Measurements from ENCODE around the gene GNAO1.

DNA sequence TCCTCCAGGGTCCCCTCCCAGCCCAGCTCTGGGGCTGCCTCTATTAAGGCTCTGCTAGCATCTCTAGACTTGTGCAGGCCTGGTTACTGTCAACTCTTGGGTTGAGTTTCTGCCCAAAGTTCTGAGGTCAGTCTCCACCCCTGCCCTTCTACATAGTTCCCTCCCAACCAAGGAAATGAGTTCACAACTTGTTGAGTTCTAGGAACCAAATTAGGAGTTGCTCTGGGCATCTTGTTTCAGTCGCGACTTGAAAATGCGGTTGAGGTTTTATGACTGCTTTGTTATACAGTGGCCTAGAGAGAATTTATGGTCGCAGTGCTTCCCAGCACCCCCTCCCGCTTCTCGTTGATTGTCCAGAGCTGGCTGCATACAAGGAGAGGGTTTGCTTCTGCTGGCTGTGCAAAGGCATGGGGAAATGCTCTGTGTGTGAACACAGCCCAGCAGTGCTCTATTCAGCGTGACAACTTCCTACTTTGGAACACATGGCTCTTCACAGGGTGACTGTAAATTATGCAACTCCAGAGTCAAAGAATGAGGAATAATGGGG lies 20.2 kb downstream of the GNAO1 start:
- TF ChIP-seq, protein P1, sequence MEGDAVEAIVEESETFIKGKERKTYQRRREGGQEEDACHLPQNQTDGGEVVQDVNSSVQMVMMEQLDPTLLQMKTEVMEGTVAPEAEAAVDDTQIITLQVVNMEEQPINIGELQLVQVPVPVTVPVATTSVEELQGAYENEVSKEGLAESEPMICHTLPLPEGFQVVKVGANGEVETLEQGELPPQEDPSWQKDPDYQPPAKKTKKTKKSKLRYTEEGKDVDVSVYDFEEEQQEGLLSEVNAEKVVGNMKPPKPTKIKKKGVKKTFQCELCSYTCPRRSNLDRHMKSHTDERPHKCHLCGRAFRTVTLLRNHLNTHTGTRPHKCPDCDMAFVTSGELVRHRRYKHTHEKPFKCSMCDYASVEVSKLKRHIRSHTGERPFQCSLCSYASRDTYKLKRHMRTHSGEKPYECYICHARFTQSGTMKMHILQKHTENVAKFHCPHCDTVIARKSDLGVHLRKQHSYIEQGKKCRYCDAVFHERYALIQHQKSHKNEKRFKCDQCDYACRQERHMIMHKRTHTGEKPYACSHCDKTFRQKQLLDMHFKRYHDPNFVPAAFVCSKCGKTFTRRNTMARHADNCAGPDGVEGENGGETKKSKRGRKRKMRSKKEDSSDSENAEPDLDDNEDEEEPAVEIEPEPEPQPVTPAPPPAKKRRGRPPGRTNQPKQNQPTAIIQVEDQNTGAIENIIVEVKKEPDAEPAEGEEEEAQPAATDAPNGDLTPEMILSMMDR (IDR thresholded peaks at IDR 0.05), result no peak
- no peak for TF ChIP-seq ZFX (IDR thresholded peaks at IDR 0.05; ENCODE audit: borderline replicate concordance)
